GM19438 (cell line): ENCODE results near the gene DHDH.

ENCODE experiments used
- ATAC-seq: cut with Tn5 transposase; IDR thresholded peaks from one replicate; pipeline ENCODE4 v1.9.1; 2021; ENCODE audit warnings: low read depth; ENCODE audit not compliant: unreplicated experiment

DHDH gene

DNA sequence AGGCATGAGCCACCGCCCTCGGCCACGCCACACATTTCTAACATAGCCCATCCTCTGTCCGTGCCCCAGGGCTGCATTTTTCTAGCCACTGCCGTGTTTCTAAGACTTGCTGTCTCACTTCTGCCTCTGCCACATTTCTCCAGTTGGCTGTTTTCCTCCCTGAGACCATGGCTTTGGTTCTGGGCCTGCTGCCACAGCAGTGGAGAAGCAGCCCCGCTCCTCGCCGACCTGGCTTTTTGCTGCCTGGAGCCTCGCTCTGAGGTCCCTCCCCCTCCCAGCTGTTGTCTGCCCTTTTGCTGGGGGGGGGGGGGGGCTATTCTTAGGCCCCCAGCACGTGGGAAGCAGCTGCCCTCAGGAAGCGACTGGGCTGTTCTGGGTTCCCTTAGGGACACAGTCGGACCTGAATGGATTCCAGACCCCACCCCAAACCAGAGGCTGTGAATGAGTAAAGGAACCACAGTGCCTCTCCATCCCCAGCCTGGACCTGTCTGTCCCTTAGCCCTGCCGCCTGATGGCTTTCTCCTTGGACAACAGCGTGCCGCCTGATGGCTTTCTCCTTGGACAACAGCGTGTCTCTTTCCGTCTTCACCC lies 56.3 kb downstream of the DHDH start:
- ATAC-seq = no peak

DNA sequence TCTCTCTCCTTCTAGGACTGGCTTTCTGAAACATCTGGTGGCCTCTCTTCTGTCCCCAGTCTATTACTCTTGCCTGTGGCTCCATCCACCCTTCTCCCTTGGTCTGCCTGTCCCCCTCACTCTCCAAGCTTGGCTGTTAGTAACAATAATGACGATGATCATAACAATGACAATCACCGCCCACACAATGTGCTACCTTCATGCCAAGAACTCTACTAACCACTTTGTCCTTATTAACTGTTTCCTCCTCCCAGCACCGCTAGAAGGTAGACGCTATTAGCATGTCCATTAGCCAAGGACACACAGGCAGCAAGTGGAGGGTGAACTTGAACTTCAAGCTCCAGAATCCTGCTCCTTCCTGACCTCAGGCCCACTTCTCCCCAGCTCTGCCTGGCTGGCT lies 56.9 kb downstream of the DHDH start:
- ATAC-seq = no peak

DNA sequence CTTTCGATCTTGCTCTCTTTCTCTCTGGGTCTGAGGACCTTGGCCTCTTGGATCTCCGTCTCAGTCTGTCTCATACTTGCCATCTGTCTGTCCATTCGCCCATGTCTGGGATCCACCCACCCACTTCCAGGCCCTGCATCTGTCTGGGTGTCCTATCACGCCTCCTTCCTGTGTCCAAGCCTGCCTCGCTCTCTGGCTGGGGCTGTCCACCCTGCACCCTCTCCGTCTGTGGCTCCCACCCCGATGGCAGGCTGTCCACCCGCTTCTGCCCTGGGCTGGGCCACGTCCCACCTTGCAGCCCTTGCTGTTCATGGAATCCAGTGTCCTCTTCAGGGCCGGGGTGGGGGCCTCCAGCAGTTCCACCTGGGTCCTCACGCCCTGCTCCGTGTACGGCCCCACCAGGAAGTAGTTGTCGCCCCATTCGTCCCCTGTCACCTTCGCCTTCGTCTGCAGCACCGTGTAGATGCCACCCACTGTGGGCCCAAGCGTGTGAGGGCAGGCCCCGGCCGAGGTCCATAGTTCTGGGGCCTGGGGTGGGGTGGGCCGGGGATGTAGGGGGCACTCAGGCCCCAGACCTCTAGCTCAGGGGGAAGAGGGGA lies 57.6 kb downstream of the DHDH start:
- no peak for ATAC-seq

DNA sequence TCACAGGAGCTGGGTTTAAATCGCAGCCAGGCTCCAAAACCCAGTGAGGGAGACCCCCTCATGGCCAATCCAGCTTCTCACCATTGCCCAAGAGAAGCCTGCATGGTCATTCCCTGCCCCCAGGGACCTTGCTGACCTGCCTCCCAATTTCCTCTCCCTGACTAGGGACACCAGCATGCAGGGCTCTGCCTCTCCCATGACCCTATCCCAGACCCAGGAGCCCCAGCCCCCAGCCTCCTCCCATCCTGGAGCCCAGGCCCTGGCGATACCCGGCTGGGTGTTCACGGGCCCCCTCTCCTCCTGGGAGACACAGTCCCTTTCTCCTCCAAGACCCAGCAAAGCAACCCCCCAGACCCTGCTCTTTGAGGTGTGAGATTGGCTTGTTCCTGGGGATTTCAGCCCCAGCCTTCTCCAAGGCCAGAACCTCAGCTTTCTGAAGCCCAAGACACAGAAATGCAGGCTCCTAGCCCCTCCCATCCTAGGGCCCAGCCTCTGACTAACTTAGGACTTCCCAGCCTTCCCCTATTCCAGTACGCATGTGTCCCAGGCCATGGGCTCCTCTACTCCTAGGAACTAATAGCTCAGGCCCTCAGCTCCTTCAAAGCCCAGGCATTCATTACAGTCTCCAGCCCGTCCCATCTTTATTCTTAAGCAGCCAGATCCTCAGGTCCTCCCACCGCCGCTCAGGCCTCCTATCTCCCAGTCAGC lies 58.5 kb downstream of the DHDH start:
- ATAC-seq = no peak

DNA sequence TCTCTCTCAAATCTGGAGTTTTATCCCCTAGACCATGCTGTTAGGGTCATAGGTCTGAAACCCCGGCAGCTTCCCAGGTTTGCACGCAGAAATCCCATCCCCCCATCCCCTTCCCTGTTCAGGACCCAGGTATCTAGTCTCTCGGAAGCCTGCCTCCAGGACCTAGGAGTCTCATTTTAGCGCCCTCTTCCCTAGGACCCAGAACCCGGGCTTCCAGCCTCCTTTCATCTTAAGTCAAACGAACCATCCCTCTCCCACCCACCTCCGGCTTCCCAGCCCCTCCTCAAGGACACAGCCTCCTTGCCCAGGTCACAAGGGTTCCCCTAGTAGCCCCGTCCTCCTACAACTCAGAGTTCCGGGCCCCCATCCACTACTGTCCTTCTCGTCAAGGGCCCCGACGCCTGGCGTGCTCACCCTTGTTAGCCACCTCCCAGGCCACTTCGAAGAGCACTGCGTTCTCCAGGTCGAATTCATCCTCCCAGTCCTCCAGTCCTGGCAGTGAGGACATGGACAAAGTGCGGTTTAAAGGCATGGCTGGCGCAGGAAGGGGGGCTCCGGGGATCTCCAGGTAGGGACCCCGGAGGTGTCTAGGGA lies 59.2 kb downstream of the DHDH start:
- no peak for ATAC-seq

DNA sequence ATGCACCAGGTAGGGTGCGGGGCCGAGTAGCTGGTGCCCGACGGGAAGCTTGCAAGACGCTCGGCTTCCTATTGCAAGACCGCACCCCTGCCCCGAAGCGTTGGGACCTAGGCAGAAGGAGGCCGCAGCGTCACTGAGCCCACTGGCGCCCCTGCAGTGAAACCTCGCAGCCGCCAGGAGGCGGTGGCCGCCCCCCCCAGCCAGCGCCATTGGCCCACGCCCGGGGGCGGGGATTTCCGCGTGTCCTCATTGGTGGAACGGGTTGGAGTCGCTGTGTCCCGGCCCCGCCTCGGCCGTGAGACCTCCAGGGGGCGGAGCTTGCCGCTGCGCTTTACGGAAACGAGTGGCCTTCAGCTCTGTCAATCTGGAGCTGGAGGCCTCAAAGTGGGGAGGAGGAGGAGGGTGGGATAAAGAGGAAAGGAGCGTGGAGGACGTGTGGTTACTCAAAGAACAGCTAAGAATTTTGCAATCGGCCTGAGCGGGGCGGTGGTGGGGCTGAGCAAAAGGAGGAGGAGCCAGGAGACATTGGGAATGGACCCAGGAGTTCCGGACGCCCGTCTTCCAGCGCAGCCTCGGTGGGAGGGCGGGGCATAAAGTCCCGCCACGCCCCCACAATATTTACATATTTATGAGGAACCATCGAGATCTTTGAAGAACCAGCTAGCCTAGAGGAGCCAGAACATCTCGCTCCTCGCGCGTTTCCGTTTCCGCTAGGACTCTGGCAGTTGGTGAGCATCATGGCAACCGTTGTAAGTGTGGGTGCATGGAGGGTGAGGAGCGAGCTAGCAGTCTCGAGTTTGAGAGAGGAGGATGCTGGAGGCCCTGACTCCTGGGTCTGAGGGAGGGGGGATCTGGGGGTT lies 59.9 kb downstream of the DHDH start, which contains the start of the genes GYS1 and RUVBL2:
Gene GYS1 (minus strand): TSS at position 135 of the 860 bp plus-strand sequence. CDS start 197 bp downstream, outside the sequence.
Gene RUVBL2 (plus strand): TSS at position 713 of the 860 bp plus-strand sequence. CDS start 25 bp downstream, at position 738.
- peak; percentile 91 for ATAC-seq

DNA sequence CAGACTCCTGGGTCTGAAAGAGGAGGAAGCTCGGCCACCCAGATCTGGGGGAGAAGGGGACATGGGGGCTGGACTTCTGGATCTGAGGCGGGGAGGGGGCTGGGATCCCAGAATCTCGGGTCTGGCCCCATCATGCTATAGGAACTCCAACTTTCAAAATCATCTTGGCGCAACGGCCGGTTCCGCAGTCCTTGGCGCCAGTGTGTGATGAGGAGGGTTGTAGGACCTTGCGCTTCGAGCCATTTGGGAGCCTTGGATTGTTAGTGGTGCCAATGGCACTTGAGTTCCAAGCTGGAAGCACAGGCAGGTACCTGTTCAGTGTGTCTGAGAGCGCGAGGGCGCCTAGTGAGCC lies 60.5 kb downstream of the DHDH start:
- ATAC-seq = no peak
